Gastroesophageal sphincter (tissue), 4 donors: Measurements from ENCODE around the gene UIMC1. TPM values are rescaled to one million over a fixed set of nuclear protein-coding genes. Genes with fewer than 3 reads are reported as not detected.
A peak's percentile ranks its signal among the peaks of the same experiment; 100 is the strongest.
"Not testable (repeated sequence)": the region's sequence is repeated elsewhere in the genome, so short reads cannot be mapped to it uniquely, and the experiment has no call there.

ENCODE experiments used
- ATAC-seq: fragments of 150-250 bp; one replicate; pipeline ENCODE4 v1.9.1; 2016; ENCODE audit warnings: mild to moderate bottlenecking, moderate library complexity
- H3K27ac ChIP-seq, 4 donors: fragments of 200-600 bp; sonication (generic) in 3 of 4; 1 replicate in 3 of 4; 2 replicates in 1 of 4; pipeline ENCODE4 v1.5.1; 2016 to 2019
- H3K27me3 ChIP-seq: fragments of 200-600 bp; sonication (generic); one replicate; pipeline ENCODE4 v1.5.1; 2019
- H3K36me3 ChIP-seq, 2 donors: fragments of 200-600 bp; sonication (generic); one replicate each; pipeline ENCODE4 v1.5.1; 2019; ENCODE audit warnings: control low read depth in 1 of 2
- H3K4me1 ChIP-seq, 3 donors: fragments of 200-600 bp; sonication (generic); 1 replicate in 2 of 3; 2 replicates in 1 of 3; pipeline ENCODE4 v1.5.1; 2016 to 2019; ENCODE audit warnings: control low read depth in 2 of 3
- H3K4me3 ChIP-seq, 2 donors: fragments of 200-600 bp; sonication (generic); one replicate each; pipeline ENCODE4 v1.5.1; 2019; ENCODE audit warnings: mild to moderate bottlenecking in 1 of 2, moderate library complexity in 1 of 2
- H3K9me3 ChIP-seq, 3 donors: fragments of 200-600 bp; sonication (generic); one replicate each; pipeline ENCODE4 v1.5.1; 2017 to 2019; ENCODE audit warnings: control low read depth in 2 of 3
- EP300 ChIP-seq: sonication (generic); formaldehyde crosslinking; IDR thresholded peaks from one replicate; pipeline ENCODE4 v1.6.1; 2017; ENCODE audit warnings: antibody characterized with exemption, mild to moderate bottlenecking
- POLR2A ChIP-seq, 2 donors: fragments of 450-650 bp; IDR thresholded peaks; one replicate each; pipeline ENCODE4 v1.6.1; 2017; ENCODE audit warnings: antibody characterized with exemption in 2 of 2, mild to moderate bottlenecking in 2 of 2, moderate library complexity in 1 of 2
- POLR2AphosphoS5 ChIP-seq: sonication (generic); formaldehyde crosslinking; IDR thresholded peaks from one replicate; pipeline ENCODE4 v1.6.1; 2017; ENCODE audit warnings: antibody characterized with exemption
- WGBS, 2 donors: methylation state at CpG; one replicate each; pipeline ENCODE4 v1.1.5; 2018; ENCODE audit warnings: low coverage in 1 of 2; 5-methylcytosine and 5-hydroxymethylcytosine counted together
- total RNA-seq, 4 donors: library from RNA; depleted of rRNA; stranded (reverse); fragments of >200 nt; gene quantifications; one replicate each; pipeline ENCODE4 v1.1.0, GENCODE V29; 2016
- TF ChIP-seq, protein P1 (sequence below), 4 experiments: fragments of 200-600 bp in 2 of 4; fragments of 450-650 bp in 2 of 4; sonication (generic) in 1 of 4; IDR thresholded peaks; one replicate each; pipeline ENCODE4 v1.5.1; 2017 to 2019; ENCODE audit warnings: antibody characterized with exemption in 4 of 4, mild to moderate bottlenecking in 2 of 4, moderate library complexity in 2 of 4

Gene UIMC1
- total RNA-seq, 4 donors from 2014 or later = 37.9 to 50.6 (median 44.7) TPM

DNA sequence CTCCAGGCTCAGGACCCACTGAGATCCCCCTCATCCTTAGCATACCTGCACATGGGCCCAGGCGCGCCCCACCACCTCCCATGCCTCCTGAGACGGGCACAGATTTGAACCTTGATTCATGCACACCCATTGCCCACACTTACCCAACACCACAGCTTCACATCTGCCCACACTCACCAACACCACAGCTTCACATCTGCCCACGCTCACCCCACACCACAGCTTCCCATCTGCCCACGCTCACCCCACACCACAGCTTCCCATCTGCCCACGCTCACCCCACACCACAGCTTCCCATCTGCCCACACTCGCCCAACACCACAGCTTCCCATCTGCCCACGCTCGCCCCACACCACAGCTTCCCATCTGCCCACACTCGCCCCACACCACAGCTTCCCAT lies 135.9 kb downstream of the UIMC1 start:
- H3K27me3 ChIP-seq = peaks cover 65% of the 10 kb centered on the region
- 87 to 93% methylated on average over 3 to 8 of the region's 10 CpGs for WGBS, 2 donors
- H3K4me1 ChIP-seq, H3K4me3 ChIP-seq, H3K9me3 ChIP-seq, H3K36me3 ChIP-seq, ATAC-seq, H3K27ac ChIP-seq: not testable (repeated sequence)

DNA sequence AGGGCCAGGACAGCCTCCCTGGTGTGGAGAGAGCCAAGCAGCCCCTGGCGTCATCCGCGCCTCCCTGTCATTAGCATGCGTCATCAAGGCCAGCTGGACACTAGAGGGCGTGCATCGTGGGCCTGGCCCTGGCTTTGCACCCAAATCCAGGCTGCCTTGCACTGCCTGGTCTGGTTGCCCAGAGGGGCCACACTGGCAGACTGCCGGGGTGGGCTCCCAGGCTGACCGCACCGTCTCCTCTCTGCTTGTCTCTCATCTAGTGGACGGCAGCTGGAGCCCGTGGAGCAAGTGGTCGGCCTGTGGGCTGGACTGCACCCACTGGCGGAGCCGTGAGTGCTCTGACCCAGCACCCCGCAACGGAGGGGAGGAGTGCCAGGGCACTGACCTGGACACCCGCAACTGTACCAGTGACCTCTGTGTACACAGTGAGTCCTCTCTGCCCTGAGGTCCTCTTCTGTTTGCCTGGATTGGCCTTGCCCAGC lies 136.4 kb downstream of the UIMC1 start:
- TF ChIP-seq, protein P1, sequence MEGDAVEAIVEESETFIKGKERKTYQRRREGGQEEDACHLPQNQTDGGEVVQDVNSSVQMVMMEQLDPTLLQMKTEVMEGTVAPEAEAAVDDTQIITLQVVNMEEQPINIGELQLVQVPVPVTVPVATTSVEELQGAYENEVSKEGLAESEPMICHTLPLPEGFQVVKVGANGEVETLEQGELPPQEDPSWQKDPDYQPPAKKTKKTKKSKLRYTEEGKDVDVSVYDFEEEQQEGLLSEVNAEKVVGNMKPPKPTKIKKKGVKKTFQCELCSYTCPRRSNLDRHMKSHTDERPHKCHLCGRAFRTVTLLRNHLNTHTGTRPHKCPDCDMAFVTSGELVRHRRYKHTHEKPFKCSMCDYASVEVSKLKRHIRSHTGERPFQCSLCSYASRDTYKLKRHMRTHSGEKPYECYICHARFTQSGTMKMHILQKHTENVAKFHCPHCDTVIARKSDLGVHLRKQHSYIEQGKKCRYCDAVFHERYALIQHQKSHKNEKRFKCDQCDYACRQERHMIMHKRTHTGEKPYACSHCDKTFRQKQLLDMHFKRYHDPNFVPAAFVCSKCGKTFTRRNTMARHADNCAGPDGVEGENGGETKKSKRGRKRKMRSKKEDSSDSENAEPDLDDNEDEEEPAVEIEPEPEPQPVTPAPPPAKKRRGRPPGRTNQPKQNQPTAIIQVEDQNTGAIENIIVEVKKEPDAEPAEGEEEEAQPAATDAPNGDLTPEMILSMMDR (IDR thresholded peaks at IDR 0.05) = peak in 1 of 4 experiments; percentile 28
- no peak for TF ChIP-seq POLR2A (IDR thresholded peaks at IDR 0.05)
- WGBS, 2 donors = no CpG with 5 or more reads among the region's 17 CpGs
- no peaks in the 10 kb centered on the region for H3K9me3 ChIP-seq
- no peak overlapping the region for H3K4me3 ChIP-seq
- no peaks in the 10 kb centered on the region for H3K4me1 ChIP-seq
- H3K27me3 ChIP-seq = peaks cover 65% of the 10 kb centered on the region
- H3K36me3 ChIP-seq = no peaks in the 10 kb centered on the region
- no peak for ATAC-seq
- H3K27ac ChIP-seq = no peak overlapping the region

DNA sequence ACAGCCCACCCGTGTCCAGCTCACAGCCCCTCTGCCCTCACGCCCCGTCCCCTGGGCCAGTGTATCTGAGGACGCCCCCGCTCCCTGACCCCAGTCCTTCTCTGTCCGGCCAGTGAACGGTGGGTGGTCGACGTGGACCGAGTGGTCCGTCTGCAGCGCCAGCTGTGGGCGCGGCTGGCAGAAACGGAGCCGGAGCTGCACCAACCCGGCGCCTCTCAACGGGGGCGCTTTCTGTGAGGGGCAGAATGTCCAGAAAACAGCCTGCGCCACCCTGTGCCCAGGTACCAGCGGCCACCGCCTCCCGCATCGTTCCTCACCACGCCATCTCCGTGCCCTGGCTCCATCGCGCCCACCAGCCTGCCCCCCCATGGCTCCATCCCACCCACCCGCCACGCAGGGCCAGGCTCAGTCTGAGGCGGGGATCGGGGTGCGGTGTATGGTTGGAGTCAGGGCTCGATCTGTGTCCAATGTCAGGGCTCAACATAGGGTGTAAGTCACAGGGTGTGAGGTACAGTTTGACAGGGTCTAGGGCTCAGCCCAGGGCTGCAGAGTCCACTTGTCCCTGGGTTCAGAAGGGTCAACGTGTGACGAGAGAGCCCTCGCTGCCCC lies 137.0 kb downstream of the UIMC1 start:
- no peaks in the 10 kb centered on the region for H3K36me3 ChIP-seq
- H3K27ac ChIP-seq = no peak overlapping the region
- no peaks in the 10 kb centered on the region for H3K4me1 ChIP-seq
- no peak overlapping the region for H3K4me3 ChIP-seq
- H3K27me3 ChIP-seq = peaks cover 65% of the 10 kb centered on the region
- no peaks in the 10 kb centered on the region for H3K9me3 ChIP-seq
- TF ChIP-seq POLR2AphosphoS5 (no peak), POLR2A (IDR thresholded peaks at IDR 0.05) (no peak), EP300 (no peak)
- TF ChIP-seq, protein P1 (IDR thresholded peaks at IDR 0.05) = no peak
- no peak for ATAC-seq
- WGBS, 2 donors = no CpG with 5 or more reads among the region's 38 CpGs

DNA sequence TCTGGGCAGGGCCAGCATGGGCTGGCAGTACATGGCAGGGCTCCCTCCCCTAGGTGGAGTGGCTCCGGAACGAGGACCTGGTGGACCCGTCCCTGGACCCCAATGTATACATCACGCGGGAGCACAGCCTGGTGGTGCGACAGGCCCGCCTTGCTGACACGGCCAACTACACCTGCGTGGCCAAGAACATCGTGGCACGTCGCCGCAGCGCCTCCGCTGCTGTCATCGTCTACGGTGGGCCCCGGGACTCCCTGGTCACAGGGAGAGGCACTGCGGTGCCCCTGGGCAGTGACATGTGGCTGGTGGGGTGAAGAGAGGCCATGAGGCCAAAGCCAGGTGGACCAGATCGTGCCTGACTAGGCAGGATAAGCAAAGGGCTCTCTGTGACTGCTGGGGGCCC lies 137.8 kb downstream of the UIMC1 start:
- H3K4me1 ChIP-seq = no peaks in the 10 kb centered on the region
- no peaks in the 10 kb centered on the region for H3K36me3 ChIP-seq
- H3K9me3 ChIP-seq = no peaks in the 10 kb centered on the region
- H3K27ac ChIP-seq = no peak overlapping the region
- no peak overlapping the region for H3K4me3 ChIP-seq
- H3K27me3 ChIP-seq = peaks cover 65% of the 10 kb centered on the region
- TF ChIP-seq EP300 (no peak), POLR2A (IDR thresholded peaks at IDR 0.05) (no peak), POLR2AphosphoS5 (no peak)
- TF ChIP-seq, protein P1 (IDR thresholded peaks at IDR 0.05) = no peak
- no CpG with 5 or more reads among the region's 20 CpGs for WGBS, 2 donors
- no peak for ATAC-seq

DNA sequence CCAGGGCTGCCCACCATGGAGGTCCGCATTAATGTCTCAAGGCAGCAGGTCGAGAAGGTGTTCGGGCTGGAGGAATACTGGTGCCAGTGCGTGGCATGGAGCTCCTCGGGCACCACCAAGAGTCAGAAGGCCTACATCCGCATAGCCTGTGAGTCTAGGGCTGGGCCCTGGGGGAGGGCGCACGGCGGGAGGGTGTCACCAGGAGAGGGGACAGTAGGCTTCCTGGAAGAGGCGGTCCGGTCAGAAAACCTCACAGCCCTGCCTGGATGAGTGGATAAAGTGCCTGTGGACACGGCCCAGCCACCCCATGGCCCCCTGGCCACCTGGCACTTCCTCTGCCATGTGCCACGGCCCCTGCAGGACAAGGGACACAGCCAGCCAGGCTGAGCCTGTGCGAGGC lies 138.5 kb downstream of the UIMC1 start:
- Histone ChIP-seq H3K4me1 (no peaks in the 10 kb centered on the region), H3K27ac (no peak overlapping the region), H3K27me3 (peaks cover 70% of the 10 kb centered on the region), H3K4me3 (no peak overlapping the region), H3K36me3 (no peaks in the 10 kb centered on the region), H3K9me3 (no peaks in the 10 kb centered on the region)
- TF ChIP-seq, protein P1 (IDR thresholded peaks at IDR 0.05) = no peak
- TF ChIP-seq EP300 (no peak), POLR2A (IDR thresholded peaks at IDR 0.05) (no peak), POLR2AphosphoS5 (no peak)
- whole genome bisulfite sequencing, 2 donors = 100% methylated on average over 1 of the region's 14 CpGs; no CpG with 5 or more reads in 1 of the 2 donors
- no peak for ATAC-seq
